AG08396 (cell line): ENCODE data around the gene MYH9.

Experiments
- DNase-seq: peaks from one replicate; pipeline ENCODE4 v3.0.0; 2012; ENCODE audit warnings: low spot score, mixed read lengths

MYH9 gene

GRCh38 chr22:36349726-36350125 lies 38.0 kb downstream of the MYH9 start:
- no peak for DNase-seq

GRCh38 chr22:36348760-36349159 lies 39.0 kb downstream of the MYH9 start:
- DNase-seq: no peak

GRCh38 chr22:36347094-36347493 lies 40.7 kb downstream of the MYH9 start:
- no peak for DNase-seq

GRCh38 chr22:36344106-36344827 lies 43.5 kb downstream of the MYH9 start:
- DNase-seq: no peak

GRCh38 chr22:36343720-36344105 lies 44.1 kb downstream of the MYH9 start:
- no peak for DNase-seq

GRCh38 chr22:36343070-36343719 lies 44.6 kb downstream of the MYH9 start:
- no peak for DNase-seq

- no peak for DNase-seq
Observed at GRCh38 chr22:36341640-36342041, 46.1 kb downstream of the MYH9 start.

- DNase-seq: no peak
Observed at GRCh38 chr22:36340621-36341020, 47.1 kb downstream of the MYH9 start.

- DNase-seq: peak; percentile 65
Observed at GRCh38 chr22:36339171-36340065, 48.3 kb downstream of the MYH9 start.

- no peak for DNase-seq
Observed at GRCh38 chr22:36337365-36338130, 50.2 kb downstream of the MYH9 start.

- DNase-seq: no peak
Observed at GRCh38 chr22:36336246-36337182, 51.3 kb downstream of the MYH9 start.

GRCh38 chr22:36335621-36336020 lies 52.1 kb downstream of the MYH9 start:
- DNase-seq: no peak

- DNase-seq: peak; percentile 76
Observed at GRCh38 chr22:36334821-36335603, 52.8 kb downstream of the MYH9 start.

GRCh38 chr22:36334081-36334820 lies 53.5 kb downstream of the MYH9 start:
- no peak for DNase-seq

GRCh38 chr22:36333644-36334043 lies 54.1 kb downstream of the MYH9 start:
- no peak for DNase-seq

- no peak for DNase-seq
Observed at GRCh38 chr22:36332623-36333332, 55.0 kb downstream of the MYH9 start.

- no peak for DNase-seq
Observed at GRCh38 chr22:36331912-36332622, 55.7 kb downstream of the MYH9 start.

GRCh38 chr22:36331306-36331911 lies 56.4 kb downstream of the MYH9 start:
- peak; percentile 73 for DNase-seq
